Thyroid gland (tissue), 4 donors: ENCODE data around the gene CIP2A. TPM values are rescaled to one million over a fixed set of nuclear protein-coding genes. Genes with fewer than 3 reads are reported as not detected.

ENCODE experiments used
- DNase-seq, 2 donors: peaks; one replicate each; pipeline ENCODE4 v3.0.0-alpha.2; 2019
- H3K27ac ChIP-seq, 3 donors: fragments of 200-600 bp; sonication (generic); 1 replicate in 2 of 3; 2 replicates in 1 of 3; pipeline ENCODE4 v1.5.1; 2016 to 2019; ENCODE audit warnings: mild to moderate bottlenecking in 1 of 3, moderate library complexity in 1 of 3
- H3K27me3 ChIP-seq: fragments of 200-600 bp; sonication (generic); one replicate; pipeline ENCODE4 v1.5.1; 2019
- H3K36me3 ChIP-seq, 2 donors: fragments of 200-600 bp; sonication (generic); one replicate each; pipeline ENCODE4 v1.5.1; 2016 to 2019
- H3K4me1 ChIP-seq, 2 donors: fragments of 200-600 bp; sonication (generic); one replicate each; pipeline ENCODE4 v1.5.1; 2017 to 2019
- H3K4me3 ChIP-seq, 3 donors: fragments of 200-600 bp; sonication (generic); replicated peaks in 1 of 3; 1 replicate in 2 of 3; 2 replicates in 1 of 3; pipeline ENCODE4 v1.5.1; 2016; ENCODE audit warnings: mild to moderate bottlenecking in 1 of 3
- H3K9me3 ChIP-seq: fragments of 200-600 bp; sonication (generic); one replicate; pipeline ENCODE4 v1.5.1; 2017
- POLR2A ChIP-seq, 2 donors: fragments of 450-650 bp; IDR thresholded peaks; one replicate each; pipeline ENCODE4 v1.6.1; 2017; ENCODE audit warnings: antibody characterized with exemption in 2 of 2, mild to moderate bottlenecking in 2 of 2, moderate library complexity in 1 of 2
- WGBS, 2 donors: methylation state at CpG; one replicate each; pipeline ENCODE4 v1.1.5; 2017; 5-methylcytosine and 5-hydroxymethylcytosine counted together
- intact Hi-C: fragments of 100-400 bp; cut with DNase I; formaldehyde crosslinking; loops from one replicate; pipeline ENCODE4 v1.15.1; 2023
- total RNA-seq, 4 donors: library from RNA; depleted of rRNA; stranded (reverse); fragments of >200 nt; gene quantifications; one replicate each; pipeline ENCODE4 v1.2.3, GENCODE V29; 2016
- TF ChIP-seq, protein P1 (sequence below), 6 experiments: fragments of 200-600 bp in 3 of 6; fragments of 450-650 bp in 3 of 6; sonication (generic) in 3 of 6; IDR thresholded peaks; one replicate each; pipeline ENCODE4 v1.5.1; 2016 to 2019; ENCODE audit warnings: antibody characterized with exemption in 6 of 6, mild to moderate bottlenecking in 2 of 6, inconsistent platforms in 1 of 6, moderate library complexity in 1 of 6

The CIP2A gene
- total RNA-seq, 4 donors from 2014 or later: 3.6 to 8.1 (median 3.8) TPM

DNA sequence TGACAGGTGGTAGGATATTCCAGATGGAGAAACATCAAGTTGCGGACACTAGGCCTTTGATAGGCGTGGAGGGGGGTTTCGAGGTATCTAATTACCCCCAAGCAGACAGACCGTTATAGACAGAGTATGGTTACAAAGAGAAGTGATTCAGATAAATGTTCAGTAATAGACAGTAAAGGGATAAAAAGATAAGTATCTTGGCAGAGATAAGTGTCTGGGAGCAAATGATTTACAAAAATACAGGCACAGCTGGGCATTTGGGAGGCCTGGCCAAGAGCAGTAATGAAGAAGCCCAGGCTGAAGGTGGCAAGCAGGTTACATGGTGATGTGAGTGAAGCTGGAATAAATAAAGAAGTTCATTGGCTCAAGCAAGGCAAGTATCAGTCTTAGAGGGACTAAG is 78.2 kb downstream of the CIP2A start:
- WGBS, 2 donors: 97 to 98% methylated on average over 4 of the region's 4 CpGs
- H3K4me1 ChIP-seq: no peaks in the 10 kb centered on the region
- intact Hi-C loops: no loop called here
- no peaks in the 10 kb centered on the region for H3K9me3 ChIP-seq
- no peaks in the 10 kb centered on the region for H3K36me3 ChIP-seq
- no peak for DNase-seq
- TF ChIP-seq, protein P1, sequence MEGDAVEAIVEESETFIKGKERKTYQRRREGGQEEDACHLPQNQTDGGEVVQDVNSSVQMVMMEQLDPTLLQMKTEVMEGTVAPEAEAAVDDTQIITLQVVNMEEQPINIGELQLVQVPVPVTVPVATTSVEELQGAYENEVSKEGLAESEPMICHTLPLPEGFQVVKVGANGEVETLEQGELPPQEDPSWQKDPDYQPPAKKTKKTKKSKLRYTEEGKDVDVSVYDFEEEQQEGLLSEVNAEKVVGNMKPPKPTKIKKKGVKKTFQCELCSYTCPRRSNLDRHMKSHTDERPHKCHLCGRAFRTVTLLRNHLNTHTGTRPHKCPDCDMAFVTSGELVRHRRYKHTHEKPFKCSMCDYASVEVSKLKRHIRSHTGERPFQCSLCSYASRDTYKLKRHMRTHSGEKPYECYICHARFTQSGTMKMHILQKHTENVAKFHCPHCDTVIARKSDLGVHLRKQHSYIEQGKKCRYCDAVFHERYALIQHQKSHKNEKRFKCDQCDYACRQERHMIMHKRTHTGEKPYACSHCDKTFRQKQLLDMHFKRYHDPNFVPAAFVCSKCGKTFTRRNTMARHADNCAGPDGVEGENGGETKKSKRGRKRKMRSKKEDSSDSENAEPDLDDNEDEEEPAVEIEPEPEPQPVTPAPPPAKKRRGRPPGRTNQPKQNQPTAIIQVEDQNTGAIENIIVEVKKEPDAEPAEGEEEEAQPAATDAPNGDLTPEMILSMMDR (IDR thresholded peaks at IDR 0.05): no peak
- no peak for TF ChIP-seq POLR2A (IDR thresholded peaks at IDR 0.05)
- H3K4me3 ChIP-seq: no peak overlapping the region
- no peaks in the 10 kb centered on the region for H3K27me3 ChIP-seq
- no peak overlapping the region for H3K27ac ChIP-seq

DNA sequence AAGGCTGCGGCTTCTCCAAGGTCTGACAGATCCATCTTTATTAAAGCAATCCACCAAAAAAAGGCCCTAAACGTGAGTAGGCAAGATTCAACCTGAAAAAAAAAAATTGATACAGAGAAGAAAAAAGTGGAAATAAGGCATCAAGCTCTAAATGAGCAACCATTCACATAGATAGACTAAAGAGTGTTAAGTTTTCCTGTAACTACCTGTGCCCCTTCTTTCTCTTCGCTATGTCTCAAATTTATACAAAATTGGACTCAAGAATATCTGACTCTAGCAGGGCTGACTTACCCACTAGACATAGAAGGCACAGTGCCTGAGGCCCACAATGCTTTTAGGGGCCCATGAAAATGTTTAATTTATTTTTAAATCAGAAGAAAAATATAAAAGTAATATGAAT is 78.7 kb downstream of the CIP2A start, which contains the start of gene MYH15:
MYH15 (minus strand) TSS at position 101 of the 400 bp plus-strand sequence; CDS start at position 35, 66 bp downstream.
- Histone ChIP-seq H3K4me1 (no peaks in the 10 kb centered on the region), H3K27ac (no peak within 1 kb of the TSS), H3K27me3 (no peaks in the 10 kb centered on the region), H3K4me3 (no peak within 1 kb of the TSS), H3K9me3 (no peaks in the 10 kb centered on the region), H3K36me3 (no peaks in the 10 kb centered on the region)
- DNase-seq: no peak
- no peak for TF ChIP-seq POLR2A (IDR thresholded peaks at IDR 0.05)
- TF ChIP-seq, protein P1 (IDR thresholded peaks at IDR 0.05): no peak
- intact Hi-C loops: no loop called here
- WGBS, 2 donors: 88 to 94% methylated on average over 3 of the region's 3 CpGs

DNA sequence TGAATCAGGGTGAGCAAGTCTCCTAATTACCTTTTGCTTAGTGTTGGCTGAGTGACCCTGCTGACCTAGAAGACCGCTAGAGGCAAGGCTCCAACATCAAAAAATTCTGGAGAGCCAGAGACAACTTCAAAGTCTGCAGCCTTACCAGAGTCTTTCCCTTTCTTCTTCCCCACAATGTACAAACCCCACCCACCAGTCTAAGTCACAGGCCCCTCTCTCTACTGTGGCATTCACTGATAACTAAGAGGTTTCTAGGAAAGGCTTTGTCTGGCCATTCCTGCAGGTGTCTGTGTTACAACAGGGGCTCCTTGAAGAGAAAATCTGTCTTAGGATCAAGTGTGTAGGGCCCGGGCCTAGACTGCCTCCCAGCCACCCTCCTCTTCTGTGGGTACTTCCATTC is 79.4 kb downstream of the CIP2A start:
- no peak for DNase-seq
- TF ChIP-seq, protein P1 (IDR thresholded peaks at IDR 0.05): no peak
- no peak for TF ChIP-seq POLR2A (IDR thresholded peaks at IDR 0.05)
- 43 to 80% methylated on average over 2 of the region's 2 CpGs for WGBS, 2 donors
- Histone ChIP-seq H3K27me3 (no peaks in the 10 kb centered on the region), H3K9me3 (no peaks in the 10 kb centered on the region), H3K4me1 (no peaks in the 10 kb centered on the region), H3K27ac (no peak overlapping the region), H3K4me3 (no peak overlapping the region), H3K36me3 (no peaks in the 10 kb centered on the region)
- intact Hi-C loops: no loop called here

DNA sequence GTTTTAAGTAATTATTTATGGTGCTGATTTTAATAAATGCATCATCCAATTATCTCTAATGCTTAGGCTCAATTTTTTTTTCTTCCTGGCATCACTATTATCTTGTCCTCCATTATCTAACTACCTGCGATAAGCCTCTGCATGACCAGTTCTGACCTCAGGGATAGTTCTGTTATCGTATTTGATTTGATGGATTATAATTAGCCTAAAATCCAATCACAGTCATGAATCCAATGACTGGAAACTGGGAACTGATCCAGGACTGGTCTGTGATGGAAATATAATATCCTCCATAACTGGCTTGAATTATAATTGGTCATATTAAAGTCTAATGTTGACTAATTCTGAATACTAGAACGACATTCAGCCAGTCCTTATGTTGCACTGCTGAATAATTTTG is 80.0 kb downstream of the CIP2A start:
- no peak overlapping the region for H3K27ac ChIP-seq

DNA sequence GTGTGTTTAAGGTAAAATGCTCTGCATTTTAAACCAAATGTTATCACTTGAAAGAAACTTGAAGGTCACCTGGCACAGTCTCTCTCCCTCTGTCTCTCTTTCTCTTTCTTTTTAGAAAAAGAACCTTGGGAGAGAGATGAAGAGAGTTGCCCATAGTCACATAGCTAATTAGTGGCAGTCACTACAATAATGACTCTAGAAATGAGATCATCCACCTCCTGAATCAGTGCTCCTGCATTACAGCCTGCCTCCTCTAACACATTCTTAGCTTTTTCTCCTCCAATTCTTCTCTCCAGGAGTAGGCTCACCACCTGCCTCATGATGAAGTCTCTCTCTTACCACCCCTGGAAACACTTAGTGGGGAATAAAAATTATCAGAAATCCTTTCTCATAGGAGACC is 81.3 kb downstream of the CIP2A start:
- H3K27ac ChIP-seq: no peak overlapping the region
- no peaks in the 10 kb centered on the region for H3K9me3 ChIP-seq
- H3K4me1 ChIP-seq: no peaks in the 10 kb centered on the region
- intact Hi-C loops: no loop called here
- no peaks in the 10 kb centered on the region for H3K36me3 ChIP-seq
- H3K27me3 ChIP-seq: no peaks in the 10 kb centered on the region
- TF ChIP-seq POLR2A (IDR thresholded peaks at IDR 0.05): no peak
- TF ChIP-seq, protein P1 (IDR thresholded peaks at IDR 0.05): no peak
- no peak overlapping the region for H3K4me3 ChIP-seq
- no peak for DNase-seq

More for the DNA sequence above, 80.0 kb downstream of the CIP2A start:
- Histone ChIP-seq H3K4me3 (no peak overlapping the region), H3K4me1 (no peaks in the 10 kb centered on the region), H3K36me3 (no peaks in the 10 kb centered on the region), H3K9me3 (no peaks in the 10 kb centered on the region), H3K27me3 (no peaks in the 10 kb centered on the region)
- TF ChIP-seq, protein P1 (IDR thresholded peaks at IDR 0.05): no peak
- TF ChIP-seq POLR2A (IDR thresholded peaks at IDR 0.05): no peak
- DNase-seq: no peak
- intact Hi-C loops: no loop called here
- 86 to 87% methylated on average over 3 of the region's 3 CpGs for WGBS, 2 donors
